HL-60 (cell line): Measurements from ENCODE around the gene TNNT1.

Experiments used
- GABPA ChIP-seq: IDR thresholded peaks from 2 replicates; pipeline ENCODE4 v1.6.1; 2012; ENCODE audit warnings: low read depth
- POLR2AphosphoS5 ChIP-seq: IDR thresholded peaks from 2 replicates; pipeline ENCODE4 v1.6.1; 2012; ENCODE audit warnings: low read depth
- SPI1 ChIP-seq: IDR thresholded peaks from 2 replicates; pipeline ENCODE4 v1.6.1; 2012; ENCODE audit warnings: low read depth, mild to moderate bottlenecking, borderline replicate concordance
- TF ChIP-seq, protein P1 (sequence below): IDR thresholded peaks from one replicate; pipeline ENCODE4 v1.5.1; 2011; ENCODE audit warnings: low read length, control low read depth, inconsistent platforms; ENCODE audit not compliant: insufficient read depth
- TF ChIP-seq, protein P2 (sequence below): IDR thresholded peaks from 2 replicates; pipeline ENCODE4 v1.6.1; 2012; ENCODE audit warnings: low read depth; ENCODE audit not compliant: insufficient replicate concordance

DNA sequence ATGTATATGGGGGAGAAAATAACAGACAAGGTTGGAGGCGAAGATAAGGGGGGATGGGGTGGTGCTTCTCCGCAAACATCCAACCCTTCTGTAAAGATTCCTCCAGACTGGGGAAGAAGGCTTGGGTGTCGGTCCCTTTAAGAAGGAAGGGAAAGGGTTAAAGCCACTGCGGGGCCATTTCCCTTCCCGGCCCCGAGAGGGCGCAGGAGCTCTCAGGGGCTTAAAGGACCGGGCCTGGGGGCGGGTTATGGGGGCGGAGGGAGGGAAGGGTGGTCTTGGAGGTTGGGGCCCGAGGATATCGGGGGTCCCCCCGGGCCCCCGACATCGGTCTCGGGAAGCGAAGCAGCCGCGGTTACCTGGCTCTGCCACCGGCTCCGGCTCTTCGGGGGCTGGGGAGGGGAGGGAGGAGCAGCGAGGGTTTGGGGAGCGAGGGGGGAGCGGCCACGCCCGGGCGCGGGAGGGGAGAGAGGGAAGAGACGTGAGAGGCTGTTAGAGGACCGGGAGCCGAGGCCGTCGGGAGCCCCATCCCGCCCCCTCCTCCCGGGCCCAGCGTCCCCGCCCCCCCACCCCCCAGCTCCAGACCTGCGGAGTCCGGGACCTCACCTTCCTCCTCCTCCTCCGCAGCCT is 2.8 kb downstream of the TNNT1 start:
- TF ChIP-seq, protein P1, sequence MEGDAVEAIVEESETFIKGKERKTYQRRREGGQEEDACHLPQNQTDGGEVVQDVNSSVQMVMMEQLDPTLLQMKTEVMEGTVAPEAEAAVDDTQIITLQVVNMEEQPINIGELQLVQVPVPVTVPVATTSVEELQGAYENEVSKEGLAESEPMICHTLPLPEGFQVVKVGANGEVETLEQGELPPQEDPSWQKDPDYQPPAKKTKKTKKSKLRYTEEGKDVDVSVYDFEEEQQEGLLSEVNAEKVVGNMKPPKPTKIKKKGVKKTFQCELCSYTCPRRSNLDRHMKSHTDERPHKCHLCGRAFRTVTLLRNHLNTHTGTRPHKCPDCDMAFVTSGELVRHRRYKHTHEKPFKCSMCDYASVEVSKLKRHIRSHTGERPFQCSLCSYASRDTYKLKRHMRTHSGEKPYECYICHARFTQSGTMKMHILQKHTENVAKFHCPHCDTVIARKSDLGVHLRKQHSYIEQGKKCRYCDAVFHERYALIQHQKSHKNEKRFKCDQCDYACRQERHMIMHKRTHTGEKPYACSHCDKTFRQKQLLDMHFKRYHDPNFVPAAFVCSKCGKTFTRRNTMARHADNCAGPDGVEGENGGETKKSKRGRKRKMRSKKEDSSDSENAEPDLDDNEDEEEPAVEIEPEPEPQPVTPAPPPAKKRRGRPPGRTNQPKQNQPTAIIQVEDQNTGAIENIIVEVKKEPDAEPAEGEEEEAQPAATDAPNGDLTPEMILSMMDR, result peak; percentile 82
- TF ChIP-seq POLR2AphosphoS5 (no peak), GABPA (no peak), SPI1 (no peak)
- TF ChIP-seq, protein P2, sequence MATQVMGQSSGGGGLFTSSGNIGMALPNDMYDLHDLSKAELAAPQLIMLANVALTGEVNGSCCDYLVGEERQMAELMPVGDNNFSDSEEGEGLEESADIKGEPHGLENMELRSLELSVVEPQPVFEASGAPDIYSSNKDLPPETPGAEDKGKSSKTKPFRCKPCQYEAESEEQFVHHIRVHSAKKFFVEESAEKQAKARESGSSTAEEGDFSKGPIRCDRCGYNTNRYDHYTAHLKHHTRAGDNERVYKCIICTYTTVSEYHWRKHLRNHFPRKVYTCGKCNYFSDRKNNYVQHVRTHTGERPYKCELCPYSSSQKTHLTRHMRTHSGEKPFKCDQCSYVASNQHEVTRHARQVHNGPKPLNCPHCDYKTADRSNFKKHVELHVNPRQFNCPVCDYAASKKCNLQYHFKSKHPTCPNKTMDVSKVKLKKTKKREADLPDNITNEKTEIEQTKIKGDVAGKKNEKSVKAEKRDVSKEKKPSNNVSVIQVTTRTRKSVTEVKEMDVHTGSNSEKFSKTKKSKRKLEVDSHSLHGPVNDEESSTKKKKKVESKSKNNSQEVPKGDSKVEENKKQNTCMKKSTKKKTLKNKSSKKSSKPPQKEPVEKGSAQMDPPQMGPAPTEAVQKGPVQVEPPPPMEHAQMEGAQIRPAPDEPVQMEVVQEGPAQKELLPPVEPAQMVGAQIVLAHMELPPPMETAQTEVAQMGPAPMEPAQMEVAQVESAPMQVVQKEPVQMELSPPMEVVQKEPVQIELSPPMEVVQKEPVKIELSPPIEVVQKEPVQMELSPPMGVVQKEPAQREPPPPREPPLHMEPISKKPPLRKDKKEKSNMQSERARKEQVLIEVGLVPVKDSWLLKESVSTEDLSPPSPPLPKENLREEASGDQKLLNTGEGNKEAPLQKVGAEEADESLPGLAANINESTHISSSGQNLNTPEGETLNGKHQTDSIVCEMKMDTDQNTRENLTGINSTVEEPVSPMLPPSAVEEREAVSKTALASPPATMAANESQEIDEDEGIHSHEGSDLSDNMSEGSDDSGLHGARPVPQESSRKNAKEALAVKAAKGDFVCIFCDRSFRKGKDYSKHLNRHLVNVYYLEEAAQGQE, result no peak
